ENCODE measurements around the gene LRRC49. TPM values are rescaled to one million over a fixed set of nuclear protein-coding genes. Genes with fewer than 3 reads are reported as not detected.

LRRC49 gene
- total RNA-seq, 4 donors from 2014 or later: 2.7 to 6.0 (median 4.4) TPM; not detected in 1

- TF ChIP-seq, protein P1, sequence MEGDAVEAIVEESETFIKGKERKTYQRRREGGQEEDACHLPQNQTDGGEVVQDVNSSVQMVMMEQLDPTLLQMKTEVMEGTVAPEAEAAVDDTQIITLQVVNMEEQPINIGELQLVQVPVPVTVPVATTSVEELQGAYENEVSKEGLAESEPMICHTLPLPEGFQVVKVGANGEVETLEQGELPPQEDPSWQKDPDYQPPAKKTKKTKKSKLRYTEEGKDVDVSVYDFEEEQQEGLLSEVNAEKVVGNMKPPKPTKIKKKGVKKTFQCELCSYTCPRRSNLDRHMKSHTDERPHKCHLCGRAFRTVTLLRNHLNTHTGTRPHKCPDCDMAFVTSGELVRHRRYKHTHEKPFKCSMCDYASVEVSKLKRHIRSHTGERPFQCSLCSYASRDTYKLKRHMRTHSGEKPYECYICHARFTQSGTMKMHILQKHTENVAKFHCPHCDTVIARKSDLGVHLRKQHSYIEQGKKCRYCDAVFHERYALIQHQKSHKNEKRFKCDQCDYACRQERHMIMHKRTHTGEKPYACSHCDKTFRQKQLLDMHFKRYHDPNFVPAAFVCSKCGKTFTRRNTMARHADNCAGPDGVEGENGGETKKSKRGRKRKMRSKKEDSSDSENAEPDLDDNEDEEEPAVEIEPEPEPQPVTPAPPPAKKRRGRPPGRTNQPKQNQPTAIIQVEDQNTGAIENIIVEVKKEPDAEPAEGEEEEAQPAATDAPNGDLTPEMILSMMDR (IDR thresholded peaks at IDR 0.05): no peak
- Histone ChIP-seq H3K4me1 (no peaks in the 10 kb centered on the region), H3K36me3 (no peaks in the 10 kb centered on the region), H3K4me3 (no peak overlapping the region), H3K9me3 (no peaks in the 10 kb centered on the region), H3K27ac (no peak overlapping the region), H3K27me3 (no peaks in the 10 kb centered on the region)
- no peak for DNase-seq
Observed at GRCh38 chr15:70954733-70955132, 62.1 kb downstream of the LRRC49 start.

DNA sequence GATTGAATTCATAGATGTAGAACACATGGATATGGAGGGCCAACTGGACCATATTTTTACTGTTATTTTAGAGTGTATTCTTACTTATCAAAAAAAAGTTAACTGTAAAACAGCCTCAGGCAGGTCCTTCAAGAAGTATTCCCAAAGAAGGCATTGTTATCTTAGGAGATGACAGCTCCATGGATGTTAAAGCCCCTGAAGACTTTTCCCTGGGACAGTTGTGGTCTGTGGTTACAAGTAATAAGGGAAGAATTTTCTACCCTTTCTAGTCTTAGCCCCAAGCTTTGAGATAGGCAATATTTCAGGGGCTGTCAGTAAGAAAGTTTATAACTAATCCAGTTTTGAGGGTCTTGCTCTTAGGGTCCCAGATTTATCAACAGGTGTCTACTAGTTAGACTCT, 62.5 kb downstream of the LRRC49 start:
- Histone ChIP-seq H3K4me3 (no peak overlapping the region), H3K36me3 (no peaks in the 10 kb centered on the region), H3K4me1 (no peaks in the 10 kb centered on the region), H3K27me3 (no peaks in the 10 kb centered on the region), H3K27ac (no peak overlapping the region), H3K9me3 (no peaks in the 10 kb centered on the region)
- no peak for DNase-seq
- TF ChIP-seq POLR2A (IDR thresholded peaks at IDR 0.05): no peak
- TF ChIP-seq, protein P1 (IDR thresholded peaks at IDR 0.05): no peak

DNA sequence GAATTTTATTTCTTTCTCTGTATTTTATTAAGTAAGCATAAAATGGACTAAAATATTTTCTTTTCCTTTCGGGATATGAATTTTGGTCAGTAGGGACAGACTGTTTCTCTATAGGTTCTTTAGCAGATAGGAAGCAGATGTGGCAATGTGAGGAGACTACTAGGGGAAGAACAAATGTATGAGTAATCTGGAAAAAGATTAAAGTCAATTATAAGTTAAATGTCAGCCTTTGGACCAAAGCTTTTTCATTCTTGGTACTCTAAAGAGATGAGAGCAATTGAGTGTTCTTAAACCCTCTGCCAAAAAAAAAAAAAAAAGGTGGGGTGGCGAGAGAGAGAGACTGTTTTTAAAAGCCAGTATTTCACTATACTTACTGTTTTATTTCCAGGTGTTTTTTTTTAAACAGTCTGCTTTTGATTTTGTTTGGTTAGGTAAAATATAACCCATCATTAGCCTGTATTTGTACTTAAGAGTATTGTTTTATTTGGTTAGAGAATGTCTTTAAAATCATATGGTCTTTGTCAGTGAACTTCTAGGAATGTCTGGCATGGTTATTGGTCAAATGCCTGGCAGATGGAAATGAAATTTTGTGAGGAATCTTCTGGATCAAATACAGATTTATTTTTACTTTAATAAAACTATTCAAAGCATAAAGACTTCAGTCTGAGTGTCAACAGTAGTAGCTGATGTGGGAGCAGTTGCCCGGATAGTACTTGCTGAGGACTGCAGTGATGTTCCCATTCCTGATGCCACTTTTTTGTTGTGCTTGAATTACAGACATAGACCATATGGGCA, 63.8 kb downstream of the LRRC49 start:
- DNase-seq: no peak
- TF ChIP-seq POLR2A (IDR thresholded peaks at IDR 0.05): no peak
- TF ChIP-seq, protein P1 (IDR thresholded peaks at IDR 0.05): no peak

DNA sequence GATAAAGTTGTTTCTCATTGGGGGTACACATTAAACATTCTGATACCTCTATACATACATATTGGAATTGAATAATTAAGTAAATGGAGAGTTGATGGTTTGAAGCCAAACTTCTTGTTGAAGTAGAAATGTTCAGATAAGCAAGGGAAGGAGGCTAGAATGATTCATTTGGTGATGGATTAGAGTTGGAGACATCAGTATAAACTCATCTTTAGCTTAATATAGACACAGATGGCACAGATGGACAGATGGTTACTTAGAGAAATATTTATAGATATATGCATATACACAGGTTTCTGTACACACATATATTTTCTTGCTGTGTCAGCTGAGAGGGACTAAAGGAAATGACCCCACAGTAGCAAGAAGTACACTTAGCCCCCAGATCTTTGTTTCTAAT, 69.5 kb downstream of the LRRC49 start:
- Histone ChIP-seq H3K27me3 (no peaks in the 10 kb centered on the region), H3K36me3 (no peaks in the 10 kb centered on the region), H3K4me3 (no peak overlapping the region), H3K4me1 (no peaks in the 10 kb centered on the region), H3K27ac (no peak overlapping the region), H3K9me3 (no peaks in the 10 kb centered on the region)
- DNase-seq: no peak
- TF ChIP-seq, protein P1 (IDR thresholded peaks at IDR 0.05): no peak
- no peak for TF ChIP-seq POLR2A (IDR thresholded peaks at IDR 0.05)

More for the DNA sequence above, 63.8 kb downstream of the LRRC49 start:
- Histone ChIP-seq H3K27ac (no peak overlapping the region), H3K4me3 (no peak overlapping the region), H3K9me3 (no peaks in the 10 kb centered on the region), H3K4me1 (no peaks in the 10 kb centered on the region), H3K27me3 (no peaks in the 10 kb centered on the region), H3K36me3 (no peaks in the 10 kb centered on the region)

- H3K9me3 ChIP-seq: no peaks in the 10 kb centered on the region
- H3K36me3 ChIP-seq: no peaks in the 10 kb centered on the region
- no peaks in the 10 kb centered on the region for H3K27me3 ChIP-seq
- no peaks in the 10 kb centered on the region for H3K4me1 ChIP-seq
- DNase-seq: no peak
- TF ChIP-seq, protein P1 (IDR thresholded peaks at IDR 0.05): no peak
- TF ChIP-seq POLR2A (IDR thresholded peaks at IDR 0.05): no peak
- no peak overlapping the region for H3K27ac ChIP-seq
- H3K4me3 ChIP-seq: no peak overlapping the region
Observed at GRCh38 chr15:70963199-70963598, 70.6 kb downstream of the LRRC49 start.

Data from Peyer's patch (tissue), 4 donors.